H9 (cell line): Measurements from ENCODE around the gene TCTA. TPM values are rescaled to one million over a fixed set of nuclear protein-coding genes. Genes with fewer than 3 reads are reported as not detected.

Experiments
- DNase-seq: peaks from one replicate; pipeline ENCODE4 v3.0.0-alpha.2; 2017
- H2AFZ ChIP-seq: one replicate; pipeline ENCODE4 v1.6.1; 2013; ENCODE audit warnings: mild to moderate bottlenecking, low read length, control low read depth, moderate library complexity
- H2AK5ac ChIP-seq: 2 replicates; pipeline ENCODE4 v1.6.1; 2013; ENCODE audit warnings: low read length, control low read depth, mixed read lengths; ENCODE audit not compliant: insufficient read length
- H2BK120ac ChIP-seq: one replicate; pipeline ENCODE4 v1.6.1; 2013; ENCODE audit warnings: low read depth, mild to moderate bottlenecking, low read length, control low read depth, inconsistent platforms; ENCODE audit not compliant: poor library complexity, severe bottlenecking
- H2BK12ac ChIP-seq: 2 replicates; pipeline ENCODE4 v1.6.1; 2013; ENCODE audit warnings: low read length, control low read depth, mixed read lengths, low read depth; ENCODE audit not compliant: insufficient read length
- H2BK15ac ChIP-seq: 2 replicates; pipeline ENCODE4 v1.6.1; 2013; ENCODE audit warnings: low read depth, low read length, control low read depth
- H2BK20ac ChIP-seq: one replicate; pipeline ENCODE4 v1.6.1; 2013; ENCODE audit warnings: low read depth, mild to moderate bottlenecking, low read length, control low read depth, inconsistent platforms; ENCODE audit not compliant: poor library complexity, severe bottlenecking
- H2BK5ac ChIP-seq: 2 replicates; pipeline ENCODE4 v1.6.1; 2013; ENCODE audit warnings: low read length, control low read depth, mixed read lengths; ENCODE audit not compliant: insufficient read length
- H3K14ac ChIP-seq: 2 replicates; pipeline ENCODE4 v1.6.1; 2013; ENCODE audit warnings: low read length, control low read depth; ENCODE audit not compliant: insufficient read depth
- H3K18ac ChIP-seq: 2 replicates; pipeline ENCODE4 v1.6.1; 2013; ENCODE audit warnings: low read depth, mild to moderate bottlenecking, mixed read lengths, low read length, control low read depth; ENCODE audit not compliant: insufficient read length
- H3K23ac ChIP-seq: 2 replicates; pipeline ENCODE4 v1.6.1; 2013; ENCODE audit warnings: low read length, control low read depth, mixed read lengths, low read depth; ENCODE audit not compliant: insufficient read length
- H3K23me2 ChIP-seq: 2 replicates; pipeline ENCODE4 v1.6.1; 2013; ENCODE audit warnings: low read depth, mild to moderate bottlenecking, mixed read lengths, low read length, control low read depth; ENCODE audit not compliant: insufficient read length, poor library complexity, severe bottlenecking
- H3K27ac ChIP-seq: 2 replicates; pipeline ENCODE4 v1.5.1; 2013; ENCODE audit warnings: low read length, control low read depth, mixed read lengths, low read depth; ENCODE audit not compliant: insufficient read length
- H3K27me3 ChIP-seq: 2 replicates; pipeline ENCODE4 v1.6.1; 2013; ENCODE audit warnings: low read length, control low read depth, inconsistent platforms; ENCODE audit not compliant: insufficient read depth
- H3K4ac ChIP-seq: 2 replicates; pipeline ENCODE4 v1.6.1; 2013; ENCODE audit warnings: low read depth, mild to moderate bottlenecking, control low read depth, inconsistent platforms, low read length, moderate library complexity
- H3K4me1 ChIP-seq: 2 replicates; pipeline ENCODE4 v1.6.1; 2013; ENCODE audit warnings: low read length, control low read depth, inconsistent platforms; ENCODE audit not compliant: insufficient read depth
- H3K4me2 ChIP-seq: 2 replicates; pipeline ENCODE4 v1.6.1; 2013; ENCODE audit warnings: low read length, control low read depth, mixed read lengths; ENCODE audit not compliant: insufficient read length, insufficient read depth
- H3K56ac ChIP-seq: 2 replicates; pipeline ENCODE4 v1.6.1; 2013; ENCODE audit warnings: low read depth, mild to moderate bottlenecking, mixed read lengths, low read length, control low read depth; ENCODE audit not compliant: insufficient read length
- H3K79me1 ChIP-seq: 2 replicates; pipeline ENCODE4 v1.6.1; 2013; ENCODE audit warnings: low read depth, mild to moderate bottlenecking, moderate library complexity, low read length, control low read depth, inconsistent platforms; ENCODE audit not compliant: insufficient read depth, poor library complexity, severe bottlenecking
- H3K79me2 ChIP-seq: 2 replicates; pipeline ENCODE4 v1.6.1; 2013; ENCODE audit warnings: low read length, control low read depth, inconsistent platforms; ENCODE audit not compliant: insufficient read depth
- H3K9ac ChIP-seq: 2 replicates; pipeline ENCODE4 v1.6.1; 2013; ENCODE audit warnings: low read length, control low read depth, mixed read lengths; ENCODE audit not compliant: insufficient read length; ENCODE audit errors: extremely low read depth
- H3K9me3 ChIP-seq: one replicate; pipeline ENCODE4 v1.6.1; 2013; ENCODE audit warnings: low read depth, low read length, inconsistent platforms; ENCODE audit not compliant: control insufficient read depth
- H3T11ph ChIP-seq: one replicate; pipeline ENCODE4 v1.6.1; 2013; ENCODE audit warnings: mild to moderate bottlenecking, low read length, control low read depth, inconsistent platforms
- H4K20me1 ChIP-seq: one replicate; pipeline ENCODE4 v1.6.1; 2013; ENCODE audit not compliant: control insufficient read depth, insufficient read length, insufficient read depth
- H4K5ac ChIP-seq: 2 replicates; pipeline ENCODE4 v1.6.1; 2013; ENCODE audit warnings: low read depth, mild to moderate bottlenecking, mixed read lengths, low read length, control low read depth; ENCODE audit not compliant: insufficient read length
- H4K8ac ChIP-seq: replicated peaks from 2 replicates; pipeline ENCODE4 v1.6.1; 2013; ENCODE audit warnings: low read length, control low read depth, mixed read lengths, low read depth; ENCODE audit not compliant: insufficient read length
- H4K91ac ChIP-seq: 2 replicates; pipeline ENCODE4 v1.6.1; 2013; ENCODE audit warnings: low read depth, mild to moderate bottlenecking, moderate library complexity, mixed read lengths, low read length, control low read depth; ENCODE audit not compliant: insufficient read length
- H3K27ac Mint-ChIP-seq, 3 experiments: 2 replicates in 2 of 3; 3 replicates in 1 of 3; pipeline ENCODE4 v1.8.0; 2020 to 2021; ENCODE audit warnings: mixed read lengths in 3 of 3, mild to moderate bottlenecking in 1 of 3, moderate library complexity in 1 of 3
- H3K27me3 Mint-ChIP-seq: 2 replicates; pipeline ENCODE4 v1.8.0; 2021; ENCODE audit warnings: low read depth, mild to moderate bottlenecking, moderate library complexity, mixed read lengths
- H3K36me3 Mint-ChIP-seq, 3 experiments: 2 replicates in 2 of 3; 3 replicates in 1 of 3; pipeline ENCODE4 v1.8.0; 2020 to 2021; ENCODE audit warnings: low read depth in 3 of 3, mixed read lengths in 3 of 3; ENCODE audit not compliant: insufficient read depth in 1 of 3
- H3K4me1 Mint-ChIP-seq, 2 experiments: 2 replicates each; pipeline ENCODE4 v1.8.0; 2020; ENCODE audit warnings: mixed read lengths in 2 of 2
- H3K4me3 Mint-ChIP-seq, 2 experiments: 2 replicates in 1 of 2; 3 replicates in 1 of 2; pipeline ENCODE4 v1.8.0; 2020 to 2021; ENCODE audit warnings: mild to moderate bottlenecking in 2 of 2, mixed read lengths in 2 of 2, moderate library complexity in 1 of 2
- H3K9me3 Mint-ChIP-seq, 2 experiments: 2 replicates in 1 of 2; 3 replicates in 1 of 2; pipeline ENCODE4 v1.8.0; 2020; ENCODE audit warnings: mild to moderate bottlenecking in 2 of 2, mixed read lengths in 2 of 2, moderate library complexity in 1 of 2
- WGBS: extraction: QIAGEN DNeasy Blood & Tissue Kit; methylation state at CpG from one replicate; pipeline ENCODE4 v1.1.7; 2013; ENCODE audit warnings: missing lambda C conversion rate, low lambda C conversion rate, mixed read lengths; ENCODE audit not compliant: insufficient read length; ENCODE audit errors: extremely low coverage; 5-methylcytosine and 5-hydroxymethylcytosine counted together
- total RNA-seq: library from RNA; stranded (reverse); gene quantifications from 2 replicates; pipeline ENCODE4 v1.2.1, GENCODE V29; 2021
- TF ChIP-seq, protein P1 (sequence below): fragments of 200-600 bp; sonication (generic); conservative IDR thresholded peaks from 3 replicates; pipeline ENCODE4 v1.8.0; 2021; ENCODE audit warnings: antibody characterized with exemption, mild to moderate bottlenecking

Gene TCTA
- total RNA-seq, 1 experiment from 2014 or later = 11.2 TPM

DNA sequence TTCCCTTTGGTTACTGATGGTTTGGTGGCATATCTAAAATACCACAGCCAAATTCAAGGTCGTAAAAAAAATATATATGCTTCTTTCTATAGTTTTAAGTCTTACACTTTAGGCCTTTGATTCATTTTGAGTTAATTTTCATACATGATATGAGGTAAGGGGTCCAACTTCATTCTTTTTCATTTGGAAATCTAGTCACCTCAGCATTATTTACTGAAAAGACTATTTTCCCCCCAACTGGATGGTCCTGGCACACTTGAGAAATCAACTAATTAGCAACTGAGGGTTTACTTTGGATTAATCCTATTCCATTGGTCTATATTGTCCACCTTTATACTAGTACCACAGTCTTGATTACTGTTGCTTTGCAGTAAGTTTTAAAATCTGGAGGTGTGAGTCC lies 26.6 kb upstream of the TCTA start:
- no peaks in the 10 kb centered on the region for H4K20me1 ChIP-seq
- H2AK5ac ChIP-seq = no peak overlapping the region
- no peaks in the 10 kb centered on the region; a peak in 2 of 4 replicates for H3K4me1 Mint-ChIP-seq

More for the DNA sequence above, 26.6 kb upstream of the TCTA start:
- no peak overlapping the region for H2BK12ac ChIP-seq
- no peaks in the 10 kb centered on the region for H3K27me3 Mint-ChIP-seq
- H2BK15ac ChIP-seq = no peak overlapping the region
- no peak overlapping the region for H3K27ac Mint-ChIP-seq
- no peaks in the 10 kb centered on the region for H3K23me2 ChIP-seq
- no peak overlapping the region for H2BK5ac ChIP-seq
- no peak overlapping the region for H4K8ac ChIP-seq
- peaks cover 2 to 11% (median 11%) of the 10 kb centered on the region in 3 experiments; a peak in 6 of 7 replicates for H3K36me3 Mint-ChIP-seq
- no peak overlapping the region for H3K4ac ChIP-seq
- peaks cover 12% of the 10 kb centered on the region for H3K79me1 ChIP-seq
- H4K91ac ChIP-seq = no peak overlapping the region
- H3K9me3 Mint-ChIP-seq = no peaks in the 10 kb centered on the region; a peak in 1 of 5 replicates
- H3K23ac ChIP-seq = no peak overlapping the region
- no peak overlapping the region for H3K27ac ChIP-seq
- H3K4me3 Mint-ChIP-seq = no peak overlapping the region
- H3K9me3 ChIP-seq = no peaks in the 10 kb centered on the region
- H4K5ac ChIP-seq = no peak overlapping the region
- no peaks in the 10 kb centered on the region for H3K27me3 ChIP-seq
- no peak overlapping the region for H3K9ac ChIP-seq
- H3K56ac ChIP-seq = no peak overlapping the region
- H3K4me1 ChIP-seq = no peaks in the 10 kb centered on the region
- H2BK20ac ChIP-seq = no peak overlapping the region
- WGBS = no CpG with 5 or more reads among the region's 1 CpG
- no peak overlapping the region for H3K18ac ChIP-seq
- H2BK120ac ChIP-seq = no peak overlapping the region
- no peak overlapping the region for H3K14ac ChIP-seq
- no peak for DNase-seq
- H3K79me2 ChIP-seq = peaks cover 38% of the 10 kb centered on the region; the same call in 1 of the 2 replicates
- H3K4me2 ChIP-seq = no peak overlapping the region
- no peak overlapping the region for H2AFZ ChIP-seq
- TF ChIP-seq, protein P1, sequence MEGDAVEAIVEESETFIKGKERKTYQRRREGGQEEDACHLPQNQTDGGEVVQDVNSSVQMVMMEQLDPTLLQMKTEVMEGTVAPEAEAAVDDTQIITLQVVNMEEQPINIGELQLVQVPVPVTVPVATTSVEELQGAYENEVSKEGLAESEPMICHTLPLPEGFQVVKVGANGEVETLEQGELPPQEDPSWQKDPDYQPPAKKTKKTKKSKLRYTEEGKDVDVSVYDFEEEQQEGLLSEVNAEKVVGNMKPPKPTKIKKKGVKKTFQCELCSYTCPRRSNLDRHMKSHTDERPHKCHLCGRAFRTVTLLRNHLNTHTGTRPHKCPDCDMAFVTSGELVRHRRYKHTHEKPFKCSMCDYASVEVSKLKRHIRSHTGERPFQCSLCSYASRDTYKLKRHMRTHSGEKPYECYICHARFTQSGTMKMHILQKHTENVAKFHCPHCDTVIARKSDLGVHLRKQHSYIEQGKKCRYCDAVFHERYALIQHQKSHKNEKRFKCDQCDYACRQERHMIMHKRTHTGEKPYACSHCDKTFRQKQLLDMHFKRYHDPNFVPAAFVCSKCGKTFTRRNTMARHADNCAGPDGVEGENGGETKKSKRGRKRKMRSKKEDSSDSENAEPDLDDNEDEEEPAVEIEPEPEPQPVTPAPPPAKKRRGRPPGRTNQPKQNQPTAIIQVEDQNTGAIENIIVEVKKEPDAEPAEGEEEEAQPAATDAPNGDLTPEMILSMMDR = no peak
- H3T11ph ChIP-seq = no peak overlapping the region
